ENCODE data around the gene GNAS. TPM values are rescaled to one million over a fixed set of nuclear protein-coding genes. Genes with fewer than 3 reads are reported as not detected.

GNAS gene
- total RNA-seq, 6 experiments from 2014 or later = 254 to 400 (median 287) TPM

DNA sequence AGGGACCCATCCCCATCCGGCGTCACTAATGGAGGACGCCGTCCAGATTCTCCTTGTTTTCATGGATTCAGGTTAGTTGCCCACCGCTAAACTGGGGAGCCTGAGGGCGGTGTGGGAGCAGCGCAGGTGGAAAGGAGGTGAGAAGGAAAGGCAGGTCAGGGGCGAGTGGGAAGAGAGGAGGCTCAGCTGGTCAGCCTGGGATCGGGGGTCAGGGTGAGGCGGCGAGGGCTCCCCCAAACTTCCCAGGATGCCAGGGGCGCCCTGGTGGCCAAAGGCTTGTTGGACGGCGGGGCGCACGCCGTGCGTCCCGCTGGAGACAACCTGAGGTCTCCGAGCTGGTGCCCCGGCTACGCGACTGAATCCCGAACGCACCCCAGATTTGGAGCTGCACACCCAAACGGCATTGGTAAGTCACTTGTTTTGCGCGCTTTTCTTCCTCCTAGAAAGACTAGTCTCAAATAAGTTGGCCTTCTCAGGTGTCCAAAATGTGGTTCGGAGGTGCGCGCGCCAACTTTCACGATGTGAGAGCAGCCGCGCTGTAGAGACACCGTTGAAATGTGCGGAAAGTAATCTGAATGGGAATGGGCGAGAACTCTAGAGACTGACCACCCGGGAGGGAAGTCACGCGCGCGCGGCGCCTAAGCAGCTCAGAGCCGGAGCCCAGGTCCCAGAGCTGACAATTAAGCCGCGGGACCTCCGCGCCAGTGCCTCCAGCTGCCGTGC lies 11.5 kb upstream of the GNAS start:
- peaks cover 0 to 6% (median 0%) of the 10 kb centered on the region in 4 donors for H3K4me1 ChIP-seq
- DNase-seq = no peak
- 39% methylated on average over 19 of the region's 51 CpGs for WGBS (ENCODE audit: insufficient coverage, low coverage, low lambda C conversion rate, missing lambda C conversion rate)
- no peaks in the 10 kb centered on the region for H3K9me3 ChIP-seq
- no peak overlapping the region for H3K4me3 ChIP-seq
- H3K27ac ChIP-seq = no peak overlapping the region
- no peaks in the 10 kb centered on the region for H3K27me3 ChIP-seq
- no peak for ATAC-seq
- TF ChIP-seq, protein P1, sequence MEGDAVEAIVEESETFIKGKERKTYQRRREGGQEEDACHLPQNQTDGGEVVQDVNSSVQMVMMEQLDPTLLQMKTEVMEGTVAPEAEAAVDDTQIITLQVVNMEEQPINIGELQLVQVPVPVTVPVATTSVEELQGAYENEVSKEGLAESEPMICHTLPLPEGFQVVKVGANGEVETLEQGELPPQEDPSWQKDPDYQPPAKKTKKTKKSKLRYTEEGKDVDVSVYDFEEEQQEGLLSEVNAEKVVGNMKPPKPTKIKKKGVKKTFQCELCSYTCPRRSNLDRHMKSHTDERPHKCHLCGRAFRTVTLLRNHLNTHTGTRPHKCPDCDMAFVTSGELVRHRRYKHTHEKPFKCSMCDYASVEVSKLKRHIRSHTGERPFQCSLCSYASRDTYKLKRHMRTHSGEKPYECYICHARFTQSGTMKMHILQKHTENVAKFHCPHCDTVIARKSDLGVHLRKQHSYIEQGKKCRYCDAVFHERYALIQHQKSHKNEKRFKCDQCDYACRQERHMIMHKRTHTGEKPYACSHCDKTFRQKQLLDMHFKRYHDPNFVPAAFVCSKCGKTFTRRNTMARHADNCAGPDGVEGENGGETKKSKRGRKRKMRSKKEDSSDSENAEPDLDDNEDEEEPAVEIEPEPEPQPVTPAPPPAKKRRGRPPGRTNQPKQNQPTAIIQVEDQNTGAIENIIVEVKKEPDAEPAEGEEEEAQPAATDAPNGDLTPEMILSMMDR (IDR thresholded peaks at IDR 0.05) = no peak
- TF ChIP-seq POLR2A (IDR thresholded peaks at IDR 0.05) = no peak
- H3K36me3 ChIP-seq = no peaks in the 10 kb centered on the region
- intact Hi-C loops (cut with DNase I) = no loop called here

DNA sequence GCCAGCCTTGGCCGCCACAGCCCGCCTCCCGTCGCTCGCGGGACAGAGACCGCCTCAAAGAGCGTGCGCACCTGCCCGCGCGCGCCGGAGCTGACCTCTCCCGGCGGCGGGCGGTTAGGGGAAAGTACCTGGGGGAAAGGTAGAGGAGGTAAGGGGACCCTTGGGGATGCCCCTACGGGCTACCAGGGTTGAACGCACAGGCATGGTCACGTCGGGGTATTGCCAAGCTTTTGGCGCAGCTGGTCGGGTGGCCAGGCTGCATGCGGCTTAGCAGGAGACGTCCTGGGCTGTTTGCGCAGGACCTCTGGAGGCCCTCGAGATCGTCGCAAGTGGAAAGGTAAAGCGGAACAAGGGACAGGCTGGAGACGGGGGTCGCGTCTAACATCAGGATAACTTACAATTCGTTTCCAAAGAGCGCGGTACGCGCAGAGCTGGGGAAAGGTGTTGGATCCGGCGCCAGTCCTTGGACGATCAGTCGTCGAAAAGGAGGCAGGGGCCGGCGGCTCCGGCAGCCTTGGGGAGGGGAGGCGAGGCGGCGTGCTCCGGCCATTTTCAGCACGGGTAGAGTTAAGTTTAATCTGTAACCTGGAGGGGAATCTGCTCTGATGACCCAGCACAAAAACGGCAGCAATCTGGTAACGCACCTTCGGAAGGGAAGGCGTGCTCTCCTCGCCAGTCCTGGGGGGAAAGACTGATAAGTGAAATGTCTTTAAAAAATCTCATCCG lies 10.8 kb upstream of the GNAS start:
- ATAC-seq (no peak), DNase-seq (no peak)
- H3K36me3 ChIP-seq = no peaks in the 10 kb centered on the region
- WGBS (ENCODE audit: insufficient coverage, low coverage, low lambda C conversion rate, missing lambda C conversion rate) = 55% methylated on average over 25 of the region's 58 CpGs
- intact Hi-C loops (cut with DNase I) = no loop called here
- TF ChIP-seq, protein P1 (IDR thresholded peaks at IDR 0.05) = no peak
- TF ChIP-seq POLR2A (IDR thresholded peaks at IDR 0.05) = no peak
- peaks cover 0 to 6% (median 0%) of the 10 kb centered on the region in 4 donors for H3K4me1 ChIP-seq
- no peak overlapping the region for H3K4me3 ChIP-seq
- no peaks in the 10 kb centered on the region for H3K27me3 ChIP-seq
- H3K27ac ChIP-seq = no peak overlapping the region
- H3K9me3 ChIP-seq = no peaks in the 10 kb centered on the region

DNA sequence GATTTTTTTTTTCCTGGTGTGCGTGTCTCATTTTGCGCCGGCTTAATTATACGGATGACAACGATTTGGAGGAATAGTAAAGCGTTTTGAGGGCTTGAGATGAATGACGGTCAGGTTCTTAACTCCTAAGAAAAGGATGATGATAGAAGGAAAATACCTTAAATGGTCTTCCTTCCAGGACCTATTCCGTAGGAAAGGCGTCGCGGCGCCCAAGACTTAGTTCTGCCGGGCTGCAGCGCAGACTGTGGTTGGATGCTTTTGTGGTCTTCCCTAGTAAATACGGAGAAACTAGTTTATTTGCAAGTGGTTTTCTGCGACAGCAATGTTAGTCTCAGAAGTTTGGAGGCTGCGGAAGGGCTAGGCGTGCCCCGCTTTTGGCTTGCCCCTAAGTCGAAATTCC lies 10.2 kb upstream of the GNAS start:
- 44% methylated on average over 19 of the region's 20 CpGs for WGBS (ENCODE audit: insufficient coverage, low coverage, low lambda C conversion rate, missing lambda C conversion rate)
- ATAC-seq (no peak), DNase-seq (no peak)
- no peaks in the 10 kb centered on the region for H3K9me3 ChIP-seq
- no peak for TF ChIP-seq POLR2A (IDR thresholded peaks at IDR 0.05)
- TF ChIP-seq, protein P1 (IDR thresholded peaks at IDR 0.05) = no peak
- H3K27ac ChIP-seq = no peak overlapping the region
- H3K4me1 ChIP-seq = peaks cover 0 to 6% (median 0%) of the 10 kb centered on the region in 4 donors
- no peak overlapping the region for H3K4me3 ChIP-seq
- H3K36me3 ChIP-seq = no peaks in the 10 kb centered on the region
- intact Hi-C loops (cut with DNase I) = no loop called here
- H3K27me3 ChIP-seq = no peaks in the 10 kb centered on the region

DNA sequence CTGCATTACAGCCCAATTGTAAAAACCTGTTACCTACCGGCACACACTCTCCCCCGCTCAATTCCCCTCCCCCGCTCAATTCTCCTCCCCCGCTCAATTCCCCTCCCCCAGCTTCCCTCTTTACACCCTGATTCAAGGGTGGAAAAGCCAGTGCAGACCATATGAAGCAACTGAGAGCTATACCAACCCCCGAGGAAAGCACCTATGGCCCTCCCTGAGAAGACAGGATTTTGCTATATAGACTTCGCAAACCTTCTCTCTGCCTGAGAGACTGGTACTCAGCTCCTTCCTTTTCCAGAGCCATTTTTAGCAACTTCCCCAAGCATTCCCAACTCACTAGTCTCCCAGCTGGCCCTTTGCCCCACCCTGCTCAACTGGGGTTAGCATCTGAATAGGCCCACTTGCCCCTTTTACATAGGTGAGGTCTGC lies 9.4 kb upstream of the GNAS start:
- TF ChIP-seq POLR2A (IDR thresholded peaks at IDR 0.05) = no peak
- TF ChIP-seq, protein P1 (IDR thresholded peaks at IDR 0.05) = no peak
- intact Hi-C loops (cut with DNase I) = no loop called here
- WGBS (ENCODE audit: insufficient coverage, low coverage, low lambda C conversion rate, missing lambda C conversion rate) = 47% methylated on average over 6 of the region's 6 CpGs
- Histone ChIP-seq H3K4me3 (no peak overlapping the region), H3K27me3 (no peaks in the 10 kb centered on the region), H3K27ac (no peak overlapping the region), H3K4me1 (peaks cover 0 to 6% (median 0%) of the 10 kb centered on the region in 4 donors), H3K9me3 (no peaks in the 10 kb centered on the region), H3K36me3 (no peaks in the 10 kb centered on the region)
- DNase-seq = no peak
- no peak for ATAC-seq

Data from right lobe of liver (tissue), 6 donors.